Endothelial cell of umbilical vein (primary cell): Measurements from ENCODE around the gene ZNF205. TPM values are rescaled to one million over a fixed set of nuclear protein-coding genes. Genes with fewer than 3 reads are reported as not detected.

Experiments
- BruUV-seq: library from RNA; stranded (reverse); fragments of 400-500 nt; replicated peaks from 2 replicates; lab custom pipeline; 2021; lab: Mats Ljungman, UMichigan
- CTCF ChIA-PET: fragments of 300-600, 350-600 bp; sonication (Branson Sonifier 250); formaldehyde crosslinking; loops from one replicate; lab custom pipeline; 2021; ENCODE audit warnings: antibody characterized with exemption, inconsistent platforms; lab: Charles Lee
- POLR2A ChIA-PET: fragments of 300-600, 350-600 bp; sonication (Branson Sonifier 250); formaldehyde crosslinking; loops from one replicate; lab custom pipeline; 2021; ENCODE audit warnings: antibody characterized with exemption, inconsistent platforms; lab: Charles Lee
- DNase-seq: peaks from one replicate; pipeline ENCODE4 v3.0.0-alpha.2; 2011; ENCODE audit warnings: low read depth, low spot score
- FAIRE-seq: peaks from 2 replicates; lab custom pipeline; 2011; peaks lifted over from hg19 to GRCh38; lab: Jason Lieb, UNC
- H2AFZ ChIP-seq: 2 replicates; pipeline ENCODE4 v1.6.0; 2012; ENCODE audit warnings: low read depth, low read length, control low read depth, inconsistent platforms
- H3K27ac ChIP-seq: 2 replicates; pipeline ENCODE4 v1.5.1; 2011; ENCODE audit warnings: low read depth, mild to moderate bottlenecking, control low read depth, low read length, moderate library complexity; ENCODE audit not compliant: insufficient read depth
- H3K27me3 ChIP-seq, 2 experiments: 2 replicates each; pipeline versions ENCODE4 v1.6.0 to v1.6.1; 2011; ENCODE audit warnings: low read length in 2 of 2, mixed read lengths in 1 of 2; ENCODE audit not compliant: control insufficient read depth in 2 of 2, insufficient read depth in 2 of 2
- H3K36me3 ChIP-seq, 2 experiments: 2 replicates in 1 of 2; 3 replicates in 1 of 2; pipeline ENCODE4 v1.5.1; 2011; ENCODE audit warnings: low read length in 2 of 2, mild to moderate bottlenecking in 1 of 2, moderate library complexity in 1 of 2; ENCODE audit not compliant: control insufficient read depth in 2 of 2, insufficient read depth in 2 of 2; ENCODE audit errors: extremely low read depth in 1 of 2
- H3K4me1 ChIP-seq: 3 replicates; pipeline ENCODE4 v1.5.1; 2011; ENCODE audit warnings: mild to moderate bottlenecking, low read length; ENCODE audit not compliant: control insufficient read depth, insufficient read depth; ENCODE audit errors: extremely low read depth
- H3K4me2 ChIP-seq: 2 replicates; pipeline ENCODE4 v1.6.1; 2011; ENCODE audit warnings: low read length, control low read depth, mixed read lengths; ENCODE audit not compliant: insufficient read depth
- H3K4me3 ChIP-seq, 3 experiments: fragments of 200-600 bp in 1 of 3; sonication (generic), shearing (Covaris generic) in 1 of 3; replicated peaks in 1 of 3; 2 replicates each; pipeline ENCODE4 v1.5.1; 2011 to 2016; ENCODE audit warnings: control low read depth in 3 of 3, low read length in 3 of 3, mild to moderate bottlenecking in 2 of 3, inconsistent platforms in 1 of 3, low read depth in 1 of 3, moderate library complexity in 1 of 3; ENCODE audit not compliant: insufficient read depth in 1 of 3
- H3K79me2 ChIP-seq: 2 replicates; pipeline ENCODE4 v1.6.0; 2012; ENCODE audit warnings: low read length, inconsistent platforms; ENCODE audit not compliant: control insufficient read depth, insufficient read depth
- H3K9ac ChIP-seq: replicated peaks from 2 replicates; pipeline ENCODE3; 2011; ENCODE audit warnings: low read length, control low read depth; ENCODE audit not compliant: insufficient read depth; ENCODE audit errors: extremely low read depth
- H3K9me1 ChIP-seq: replicated peaks from 3 replicates; pipeline ENCODE4 v1.6.0; 2011; ENCODE audit warnings: mild to moderate bottlenecking, low read length; ENCODE audit not compliant: control insufficient read depth, insufficient read depth; ENCODE audit errors: extremely low read depth
- H3K9me3 ChIP-seq: replicated peaks from 2 replicates; pipeline ENCODE4 v1.5.1; 2012; ENCODE audit warnings: low read length, inconsistent platforms; ENCODE audit not compliant: control insufficient read depth, insufficient read depth
- H4K20me1 ChIP-seq: replicated peaks from 2 replicates; pipeline ENCODE3; 2011; ENCODE audit warnings: mild to moderate bottlenecking, low read length; ENCODE audit not compliant: control insufficient read depth, insufficient read depth; ENCODE audit errors: extremely low read depth
- CTCF ChIP-seq, 2 donors: IDR thresholded peaks; 1 replicate in 1 of 2; 2 replicates in 1 of 2; pipeline ENCODE4 v1.5.1; 2011; ENCODE audit warnings: low read length in 2 of 2, mild to moderate bottlenecking in 2 of 2, moderate library complexity in 2 of 2, control low read depth in 1 of 2, inconsistent platforms in 1 of 2, low read depth in 1 of 2; ENCODE audit not compliant: insufficient read depth in 1 of 2; ENCODE audit errors: extremely low read depth in 1 of 2
- EZH2 ChIP-seq: IDR thresholded peaks from 2 replicates; pipeline ENCODE4 v1.6.1; 2012; ENCODE audit warnings: borderline replicate concordance, low read depth, mild to moderate bottlenecking, moderate library complexity, low read length, inconsistent platforms; ENCODE audit not compliant: severe bottlenecking
- FOS ChIP-seq: IDR thresholded peaks from 2 replicates; pipeline ENCODE4 v1.6.1; 2011; ENCODE audit warnings: mild to moderate bottlenecking, low read length, moderate library complexity, borderline replicate concordance; ENCODE audit not compliant: insufficient read depth
- GATA2 ChIP-seq: IDR thresholded peaks from 2 replicates; pipeline ENCODE4 v1.7.0; 2011; ENCODE audit warnings: low read depth, mild to moderate bottlenecking, moderate library complexity, mixed read lengths, low read length; ENCODE audit not compliant: insufficient read length, insufficient read depth
- JUN ChIP-seq: IDR thresholded peaks from 2 replicates; pipeline ENCODE4 v1.6.1; 2011; ENCODE audit warnings: borderline replicate concordance, low read depth; ENCODE audit not compliant: insufficient read length, insufficient read depth
- MAX ChIP-seq: IDR thresholded peaks from 2 replicates; pipeline ENCODE4 v1.6.1; 2011; ENCODE audit not compliant: insufficient read depth, insufficient read length
- MYC ChIP-seq: IDR thresholded peaks from one replicate; pipeline ENCODE4 v1.6.1; 2011; ENCODE audit warnings: mild to moderate bottlenecking, low read depth, low read length
- POLR2A ChIP-seq: IDR thresholded peaks from 2 replicates; pipeline ENCODE4 v1.6.1; 2012; ENCODE audit warnings: low read depth, mild to moderate bottlenecking, control low read depth, low read length
- POLR2AphosphoS5 ChIP-seq: IDR thresholded peaks from 2 replicates; pipeline ENCODE4 v1.6.1; 2012; ENCODE audit warnings: low read depth, mild to moderate bottlenecking, control low read depth, low read length, moderate library complexity; ENCODE audit not compliant: insufficient read depth
- dilution Hi-C: fragments of 300-500 bp; cut with MboI; formaldehyde crosslinking; loops from one replicate; pipeline ENCODE4 v1.15.0; 2019; ENCODE audit warnings: low sequenced_read_pairs; ENCODE audit not compliant: extremely low pct_ligation_motif_present
- intact Hi-C: fragments of 100-400 bp; cut with micrococcal nuclease; formaldehyde crosslinking; loops from one replicate; pipeline ENCODE4 v1.10.0; 2022
- polyA plus RNA-seq, 4 experiments: library from polyadenylated mRNA; depleted of rRNA in 3 of 4; stranded (reverse) in 3 of 4; unstranded in 1 of 4; fragments of >200 nt; gene quantifications; 2 replicates each; pipeline versions ENCODE4 v1.2.1 to v1.2.3, GENCODE V29; 2011 to 2012; ENCODE audit warnings: missing spikeins in 1 of 4
- total RNA-seq: library from RNA; stranded (reverse); gene quantifications from 2 replicates; pipeline ENCODE4 v1.2.3, GENCODE V29; 2021

The ZNF205 gene
- total and polyA plus RNA-seq, 2 donors (not counting 3 experiments of a cell fraction or from before 2014, with no cell fraction given) = 18.5 to 19.0 TPM

GRCh38 chr16:3161235-3162018, 49.0 kb downstream of the ZNF205 start:
- Histone ChIP-seq H3K9ac (no peak overlapping the region), H3K36me3 (no peaks in the 10 kb centered on the region), H3K4me3 (no peak overlapping the region), H3K27me3 (no peaks in the 10 kb centered on the region), H3K79me2 (no peaks in the 10 kb centered on the region), H3K4me1 (peaks cover 17% of the 10 kb centered on the region), H3K4me2 (no peak overlapping the region), H4K20me1 (no peaks in the 10 kb centered on the region), H3K9me3 (no peaks in the 10 kb centered on the region), H2AFZ (no peak overlapping the region), H3K9me1 (no peaks in the 10 kb centered on the region), H3K27ac (no peak overlapping the region)
- FAIRE-seq = no peak
- BruUV-seq = no TSS peak
- POLR2A ChIA-PET = interaction anchor here (1.5 kb wide), 1 partner anchor 9 kb away, joined by 3 read pairs; no protein-coding TSS in a partner anchor
- CTCF ChIA-PET = interaction anchor here (1.1 to 1.2 kb wide), 2 partner anchors 9 to 11 kb away, joined by 3 read pairs; no protein-coding TSS in a partner anchor
- intact Hi-C loops (no loop called here), dilution Hi-C loops (no loop called here)
- DNase-seq = no peak
- TF ChIP-seq POLR2AphosphoS5 (no peak), GATA2 (no peak), POLR2A (no peak), MYC (no peak), FOS (no peak), JUN (no peak), EZH2 (no peak), CTCF (IDR thresholded peaks at IDR 0.05; ENCODE audit: extremely low read depth in 1 of 2, insufficient read depth in 1 of 2, low read depth in 1 of 2, low read length in 2 of 2) (no peak), MAX (no peak)
